H9 (cell line): ENCODE data around the gene GABRR2. TPM values are rescaled to one million over a fixed set of nuclear protein-coding genes. Genes with fewer than 3 reads are reported as not detected.

Experiments used
- DNase-seq: peaks from one replicate; pipeline ENCODE4 v3.0.0-alpha.2; 2017
- H2AFZ ChIP-seq: one replicate; pipeline ENCODE4 v1.6.1; 2013; ENCODE audit warnings: mild to moderate bottlenecking, low read length, control low read depth, moderate library complexity
- H2AK5ac ChIP-seq: 2 replicates; pipeline ENCODE4 v1.6.1; 2013; ENCODE audit warnings: low read length, control low read depth, mixed read lengths; ENCODE audit not compliant: insufficient read length
- H2BK120ac ChIP-seq: one replicate; pipeline ENCODE4 v1.6.1; 2013; ENCODE audit warnings: low read depth, mild to moderate bottlenecking, low read length, control low read depth, inconsistent platforms; ENCODE audit not compliant: poor library complexity, severe bottlenecking
- H2BK12ac ChIP-seq: 2 replicates; pipeline ENCODE4 v1.6.1; 2013; ENCODE audit warnings: low read length, control low read depth, mixed read lengths, low read depth; ENCODE audit not compliant: insufficient read length
- H2BK15ac ChIP-seq: 2 replicates; pipeline ENCODE4 v1.6.1; 2013; ENCODE audit warnings: low read depth, low read length, control low read depth
- H2BK20ac ChIP-seq: one replicate; pipeline ENCODE4 v1.6.1; 2013; ENCODE audit warnings: low read depth, mild to moderate bottlenecking, low read length, control low read depth, inconsistent platforms; ENCODE audit not compliant: poor library complexity, severe bottlenecking
- H2BK5ac ChIP-seq: 2 replicates; pipeline ENCODE4 v1.6.1; 2013; ENCODE audit warnings: low read length, control low read depth, mixed read lengths; ENCODE audit not compliant: insufficient read length
- H3K14ac ChIP-seq: 2 replicates; pipeline ENCODE4 v1.6.1; 2013; ENCODE audit warnings: low read length, control low read depth; ENCODE audit not compliant: insufficient read depth
- H3K18ac ChIP-seq: 2 replicates; pipeline ENCODE4 v1.6.1; 2013; ENCODE audit warnings: low read depth, mild to moderate bottlenecking, mixed read lengths, low read length, control low read depth; ENCODE audit not compliant: insufficient read length
- H3K23ac ChIP-seq: 2 replicates; pipeline ENCODE4 v1.6.1; 2013; ENCODE audit warnings: low read length, control low read depth, mixed read lengths, low read depth; ENCODE audit not compliant: insufficient read length
- H3K23me2 ChIP-seq: 2 replicates; pipeline ENCODE4 v1.6.1; 2013; ENCODE audit warnings: low read depth, mild to moderate bottlenecking, mixed read lengths, low read length, control low read depth; ENCODE audit not compliant: insufficient read length, poor library complexity, severe bottlenecking
- H3K27ac ChIP-seq: 2 replicates; pipeline ENCODE4 v1.5.1; 2013; ENCODE audit warnings: low read length, control low read depth, mixed read lengths, low read depth; ENCODE audit not compliant: insufficient read length
- H3K27me3 ChIP-seq: 2 replicates; pipeline ENCODE4 v1.6.1; 2013; ENCODE audit warnings: low read length, control low read depth, inconsistent platforms; ENCODE audit not compliant: insufficient read depth
- H3K4ac ChIP-seq: 2 replicates; pipeline ENCODE4 v1.6.1; 2013; ENCODE audit warnings: low read depth, mild to moderate bottlenecking, control low read depth, inconsistent platforms, low read length, moderate library complexity
- H3K4me1 ChIP-seq: 2 replicates; pipeline ENCODE4 v1.6.1; 2013; ENCODE audit warnings: low read length, control low read depth, inconsistent platforms; ENCODE audit not compliant: insufficient read depth
- H3K4me2 ChIP-seq: 2 replicates; pipeline ENCODE4 v1.6.1; 2013; ENCODE audit warnings: low read length, control low read depth, mixed read lengths; ENCODE audit not compliant: insufficient read length, insufficient read depth
- H3K56ac ChIP-seq: 2 replicates; pipeline ENCODE4 v1.6.1; 2013; ENCODE audit warnings: low read depth, mild to moderate bottlenecking, mixed read lengths, low read length, control low read depth; ENCODE audit not compliant: insufficient read length
- H3K79me1 ChIP-seq: 2 replicates; pipeline ENCODE4 v1.6.1; 2013; ENCODE audit warnings: low read depth, mild to moderate bottlenecking, moderate library complexity, low read length, control low read depth, inconsistent platforms; ENCODE audit not compliant: insufficient read depth, poor library complexity, severe bottlenecking
- H3K79me2 ChIP-seq: 2 replicates; pipeline ENCODE4 v1.6.1; 2013; ENCODE audit warnings: low read length, control low read depth, inconsistent platforms; ENCODE audit not compliant: insufficient read depth
- H3K9ac ChIP-seq: 2 replicates; pipeline ENCODE4 v1.6.1; 2013; ENCODE audit warnings: low read length, control low read depth, mixed read lengths; ENCODE audit not compliant: insufficient read length; ENCODE audit errors: extremely low read depth
- H3K9me3 ChIP-seq: one replicate; pipeline ENCODE4 v1.6.1; 2013; ENCODE audit warnings: low read depth, low read length, inconsistent platforms; ENCODE audit not compliant: control insufficient read depth
- H3T11ph ChIP-seq: one replicate; pipeline ENCODE4 v1.6.1; 2013; ENCODE audit warnings: mild to moderate bottlenecking, low read length, control low read depth, inconsistent platforms
- H4K20me1 ChIP-seq: one replicate; pipeline ENCODE4 v1.6.1; 2013; ENCODE audit not compliant: control insufficient read depth, insufficient read length, insufficient read depth
- H4K5ac ChIP-seq: 2 replicates; pipeline ENCODE4 v1.6.1; 2013; ENCODE audit warnings: low read depth, mild to moderate bottlenecking, mixed read lengths, low read length, control low read depth; ENCODE audit not compliant: insufficient read length
- H4K8ac ChIP-seq: replicated peaks from 2 replicates; pipeline ENCODE4 v1.6.1; 2013; ENCODE audit warnings: low read length, control low read depth, mixed read lengths, low read depth; ENCODE audit not compliant: insufficient read length
- H4K91ac ChIP-seq: 2 replicates; pipeline ENCODE4 v1.6.1; 2013; ENCODE audit warnings: low read depth, mild to moderate bottlenecking, moderate library complexity, mixed read lengths, low read length, control low read depth; ENCODE audit not compliant: insufficient read length
- H3K27ac Mint-ChIP-seq, 3 experiments: 2 replicates in 2 of 3; 3 replicates in 1 of 3; pipeline ENCODE4 v1.8.0; 2020 to 2021; ENCODE audit warnings: mixed read lengths in 3 of 3, mild to moderate bottlenecking in 1 of 3, moderate library complexity in 1 of 3
- H3K27me3 Mint-ChIP-seq: 2 replicates; pipeline ENCODE4 v1.8.0; 2021; ENCODE audit warnings: low read depth, mild to moderate bottlenecking, moderate library complexity, mixed read lengths
- H3K36me3 Mint-ChIP-seq, 3 experiments: 2 replicates in 2 of 3; 3 replicates in 1 of 3; pipeline ENCODE4 v1.8.0; 2020 to 2021; ENCODE audit warnings: low read depth in 3 of 3, mixed read lengths in 3 of 3; ENCODE audit not compliant: insufficient read depth in 1 of 3
- H3K4me1 Mint-ChIP-seq, 2 experiments: 2 replicates each; pipeline ENCODE4 v1.8.0; 2020; ENCODE audit warnings: mixed read lengths in 2 of 2
- H3K4me3 Mint-ChIP-seq, 2 experiments: 2 replicates in 1 of 2; 3 replicates in 1 of 2; pipeline ENCODE4 v1.8.0; 2020 to 2021; ENCODE audit warnings: mild to moderate bottlenecking in 2 of 2, mixed read lengths in 2 of 2, moderate library complexity in 1 of 2
- H3K9me3 Mint-ChIP-seq, 2 experiments: 2 replicates in 1 of 2; 3 replicates in 1 of 2; pipeline ENCODE4 v1.8.0; 2020; ENCODE audit warnings: mild to moderate bottlenecking in 2 of 2, mixed read lengths in 2 of 2, moderate library complexity in 1 of 2
- WGBS: extraction: QIAGEN DNeasy Blood & Tissue Kit; methylation state at CpG from one replicate; pipeline ENCODE4 v1.1.7; 2013; ENCODE audit warnings: missing lambda C conversion rate, low lambda C conversion rate, mixed read lengths; ENCODE audit not compliant: insufficient read length; ENCODE audit errors: extremely low coverage; 5-methylcytosine and 5-hydroxymethylcytosine counted together
- total RNA-seq: library from RNA; stranded (reverse); gene quantifications from 2 replicates; pipeline ENCODE4 v1.2.1, GENCODE V29; 2021
- TF ChIP-seq, protein P1 (sequence below): fragments of 200-600 bp; sonication (generic); conservative IDR thresholded peaks from 3 replicates; pipeline ENCODE4 v1.8.0; 2021; ENCODE audit warnings: antibody characterized with exemption, mild to moderate bottlenecking

The GABRR2 gene
- total RNA-seq, 1 experiment from 2014 or later: not detected

DNA sequence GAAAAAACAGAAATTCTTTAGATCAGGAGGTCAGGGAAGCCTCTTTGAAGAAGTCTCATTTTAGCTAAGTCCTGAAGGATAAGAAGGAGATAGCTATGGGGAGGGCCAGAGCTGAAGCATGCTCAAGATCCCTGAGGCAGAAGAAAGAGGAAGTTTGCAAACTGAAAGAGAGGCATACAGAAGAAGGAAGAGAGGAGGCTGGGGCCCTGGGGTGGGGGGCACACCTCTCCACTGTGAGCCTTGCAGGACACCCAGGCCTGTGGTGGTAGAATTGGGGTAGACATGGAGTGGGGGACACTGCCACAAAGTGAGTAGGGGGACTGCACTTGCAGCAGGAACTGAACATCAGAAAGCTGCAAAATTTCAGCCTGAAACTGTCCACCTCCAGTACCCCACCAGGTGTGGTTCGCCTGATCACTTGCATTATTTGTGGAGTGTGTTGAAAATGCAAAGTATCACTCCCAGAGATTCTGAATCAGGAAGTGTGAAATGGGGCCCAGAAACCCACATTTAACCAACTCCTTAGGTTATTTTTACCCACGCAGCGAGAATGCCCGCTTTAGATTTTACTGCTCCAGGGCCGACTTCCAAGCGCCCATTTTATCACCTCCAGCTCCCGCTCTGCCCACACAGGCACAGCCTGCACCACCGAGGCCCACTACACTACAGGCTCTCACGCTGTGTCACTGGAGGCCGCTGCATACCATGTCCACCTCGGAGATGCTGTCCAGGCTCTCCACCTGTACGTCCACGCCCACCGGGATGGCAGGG is 44.0 kb downstream of the GABRR2 start:
- Histone ChIP-seq H3K79me2 (no peaks in the 10 kb centered on the region), H4K8ac (no peak overlapping the region), H2BK20ac (no peak overlapping the region), H3K4me2 (no peak overlapping the region), H3K23ac (no peak overlapping the region), H2BK5ac (no peak overlapping the region), H2BK15ac (no peak overlapping the region), H3K23me2 (no peaks in the 10 kb centered on the region), H3K27ac (no peak overlapping the region), H3K18ac (no peak overlapping the region), H3T11ph (no peak overlapping the region), H2BK120ac (no peak overlapping the region), H2AK5ac (no peak overlapping the region), H4K91ac (no peak overlapping the region), H3K4ac (no peak overlapping the region), H3K14ac (no peak overlapping the region; the same call in 1 of the 2 replicates), H3K4me1 (no peaks in the 10 kb centered on the region), H3K9ac (no peak overlapping the region), H2AFZ (no peak overlapping the region), H2BK12ac (no peak overlapping the region), H3K79me1 (no peaks in the 10 kb centered on the region), H4K5ac (no peak overlapping the region), H3K9me3 (no peaks in the 10 kb centered on the region), H4K20me1 (no peaks in the 10 kb centered on the region), H3K56ac (no peak overlapping the region), H3K27me3 (no peaks in the 10 kb centered on the region)
- Mint-ChIP-seq H3K27me3 (peaks cover 4% of the 10 kb centered on the region; the same call in 1 of the 2 replicates), H3K4me1 (no peaks in the 10 kb centered on the region), H3K36me3 (no peaks in the 10 kb centered on the region), H3K9me3 (no peaks in the 10 kb centered on the region), H3K4me3 (no peak overlapping the region), H3K27ac (no peak overlapping the region)
- TF ChIP-seq, protein P1, sequence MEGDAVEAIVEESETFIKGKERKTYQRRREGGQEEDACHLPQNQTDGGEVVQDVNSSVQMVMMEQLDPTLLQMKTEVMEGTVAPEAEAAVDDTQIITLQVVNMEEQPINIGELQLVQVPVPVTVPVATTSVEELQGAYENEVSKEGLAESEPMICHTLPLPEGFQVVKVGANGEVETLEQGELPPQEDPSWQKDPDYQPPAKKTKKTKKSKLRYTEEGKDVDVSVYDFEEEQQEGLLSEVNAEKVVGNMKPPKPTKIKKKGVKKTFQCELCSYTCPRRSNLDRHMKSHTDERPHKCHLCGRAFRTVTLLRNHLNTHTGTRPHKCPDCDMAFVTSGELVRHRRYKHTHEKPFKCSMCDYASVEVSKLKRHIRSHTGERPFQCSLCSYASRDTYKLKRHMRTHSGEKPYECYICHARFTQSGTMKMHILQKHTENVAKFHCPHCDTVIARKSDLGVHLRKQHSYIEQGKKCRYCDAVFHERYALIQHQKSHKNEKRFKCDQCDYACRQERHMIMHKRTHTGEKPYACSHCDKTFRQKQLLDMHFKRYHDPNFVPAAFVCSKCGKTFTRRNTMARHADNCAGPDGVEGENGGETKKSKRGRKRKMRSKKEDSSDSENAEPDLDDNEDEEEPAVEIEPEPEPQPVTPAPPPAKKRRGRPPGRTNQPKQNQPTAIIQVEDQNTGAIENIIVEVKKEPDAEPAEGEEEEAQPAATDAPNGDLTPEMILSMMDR: no peak
- WGBS: no CpG with 5 or more reads among the region's 14 CpGs
- no peak for DNase-seq
